Upper lobe of left lung (tissue), 4 donors: ENCODE results near the gene ATP5F1B.

Experiments
- CTCF ChIP-seq, 6 experiments: fragments of 450-650 bp in 4 of 6; fragments of 200-600 bp in 2 of 6; sonication (generic) in 2 of 6; IDR thresholded peaks; one replicate each; pipeline ENCODE4 v1.5.1; 2016 to 2019; ENCODE audit warnings: antibody characterized with exemption in 6 of 6
- POLR2A ChIP-seq, 4 donors: fragments of 450-650 bp; IDR thresholded peaks; one replicate each; pipeline ENCODE4 v1.5.1; 2016 to 2017; ENCODE audit warnings: antibody characterized with exemption in 4 of 4, mild to moderate bottlenecking in 2 of 4

GRCh38 chr12:56626701-56627100, 19.1 kb downstream of the ATP5F1B start:
- TF ChIP-seq CTCF (IDR thresholded peaks at IDR 0.05) = no peak
- TF ChIP-seq POLR2A (IDR thresholded peaks at IDR 0.05) = no peak
